Gastroesophageal sphincter (tissue), 4 donors: ENCODE measurements around the gene CNTLN. TPM values are rescaled to one million over a fixed set of nuclear protein-coding genes. Genes with fewer than 3 reads are reported as not detected.

ENCODE experiments used
- ATAC-seq: fragments of 150-250 bp; one replicate; pipeline ENCODE4 v1.9.1; 2016; ENCODE audit warnings: mild to moderate bottlenecking, moderate library complexity
- H3K27ac ChIP-seq, 4 donors: fragments of 200-600 bp; sonication (generic) in 3 of 4; 1 replicate in 3 of 4; 2 replicates in 1 of 4; pipeline ENCODE4 v1.5.1; 2016 to 2019
- H3K27me3 ChIP-seq: fragments of 200-600 bp; sonication (generic); one replicate; pipeline ENCODE4 v1.5.1; 2019
- H3K36me3 ChIP-seq, 2 donors: fragments of 200-600 bp; sonication (generic); one replicate each; pipeline ENCODE4 v1.5.1; 2019; ENCODE audit warnings: control low read depth in 1 of 2
- H3K4me1 ChIP-seq, 3 donors: fragments of 200-600 bp; sonication (generic); 1 replicate in 2 of 3; 2 replicates in 1 of 3; pipeline ENCODE4 v1.5.1; 2016 to 2019; ENCODE audit warnings: control low read depth in 2 of 3
- H3K4me3 ChIP-seq, 2 donors: fragments of 200-600 bp; sonication (generic); one replicate each; pipeline ENCODE4 v1.5.1; 2019; ENCODE audit warnings: mild to moderate bottlenecking in 1 of 2, moderate library complexity in 1 of 2
- H3K9me3 ChIP-seq, 3 donors: fragments of 200-600 bp; sonication (generic); one replicate each; pipeline ENCODE4 v1.5.1; 2017 to 2019; ENCODE audit warnings: control low read depth in 2 of 3
- EP300 ChIP-seq: sonication (generic); formaldehyde crosslinking; IDR thresholded peaks from one replicate; pipeline ENCODE4 v1.6.1; 2017; ENCODE audit warnings: antibody characterized with exemption, mild to moderate bottlenecking
- POLR2A ChIP-seq, 2 donors: fragments of 450-650 bp; IDR thresholded peaks; one replicate each; pipeline ENCODE4 v1.6.1; 2017; ENCODE audit warnings: antibody characterized with exemption in 2 of 2, mild to moderate bottlenecking in 2 of 2, moderate library complexity in 1 of 2
- POLR2AphosphoS5 ChIP-seq: sonication (generic); formaldehyde crosslinking; IDR thresholded peaks from one replicate; pipeline ENCODE4 v1.6.1; 2017; ENCODE audit warnings: antibody characterized with exemption
- WGBS, 2 donors: methylation state at CpG; one replicate each; pipeline ENCODE4 v1.1.5; 2018; ENCODE audit warnings: low coverage in 1 of 2; 5-methylcytosine and 5-hydroxymethylcytosine counted together
- total RNA-seq, 4 donors: library from RNA; depleted of rRNA; stranded (reverse); fragments of >200 nt; gene quantifications; one replicate each; pipeline ENCODE4 v1.1.0, GENCODE V29; 2016
- TF ChIP-seq, protein P1 (sequence below), 4 experiments: fragments of 200-600 bp in 2 of 4; fragments of 450-650 bp in 2 of 4; sonication (generic) in 1 of 4; IDR thresholded peaks; one replicate each; pipeline ENCODE4 v1.5.1; 2017 to 2019; ENCODE audit warnings: antibody characterized with exemption in 4 of 4, mild to moderate bottlenecking in 2 of 4, moderate library complexity in 2 of 4

Gene CNTLN
- total RNA-seq, 4 donors from 2014 or later: 11.3 to 17.1 (median 12.9) TPM

- 53 to 69% methylated on average over 6 of the region's 6 CpGs for WGBS, 2 donors
- Histone ChIP-seq H3K27me3 (no peaks in the 10 kb centered on the region), H3K36me3 (peaks cover 0 to 17% of the 10 kb centered on the region in 2 donors), H3K9me3 (no peaks in the 10 kb centered on the region), H3K4me1 (no peaks in the 10 kb centered on the region), H3K4me3 (no peak overlapping the region), H3K27ac (no peak overlapping the region)
- TF ChIP-seq POLR2A (IDR thresholded peaks at IDR 0.05): no peak
- no peak for TF ChIP-seq POLR2AphosphoS5
- TF ChIP-seq, protein P1, sequence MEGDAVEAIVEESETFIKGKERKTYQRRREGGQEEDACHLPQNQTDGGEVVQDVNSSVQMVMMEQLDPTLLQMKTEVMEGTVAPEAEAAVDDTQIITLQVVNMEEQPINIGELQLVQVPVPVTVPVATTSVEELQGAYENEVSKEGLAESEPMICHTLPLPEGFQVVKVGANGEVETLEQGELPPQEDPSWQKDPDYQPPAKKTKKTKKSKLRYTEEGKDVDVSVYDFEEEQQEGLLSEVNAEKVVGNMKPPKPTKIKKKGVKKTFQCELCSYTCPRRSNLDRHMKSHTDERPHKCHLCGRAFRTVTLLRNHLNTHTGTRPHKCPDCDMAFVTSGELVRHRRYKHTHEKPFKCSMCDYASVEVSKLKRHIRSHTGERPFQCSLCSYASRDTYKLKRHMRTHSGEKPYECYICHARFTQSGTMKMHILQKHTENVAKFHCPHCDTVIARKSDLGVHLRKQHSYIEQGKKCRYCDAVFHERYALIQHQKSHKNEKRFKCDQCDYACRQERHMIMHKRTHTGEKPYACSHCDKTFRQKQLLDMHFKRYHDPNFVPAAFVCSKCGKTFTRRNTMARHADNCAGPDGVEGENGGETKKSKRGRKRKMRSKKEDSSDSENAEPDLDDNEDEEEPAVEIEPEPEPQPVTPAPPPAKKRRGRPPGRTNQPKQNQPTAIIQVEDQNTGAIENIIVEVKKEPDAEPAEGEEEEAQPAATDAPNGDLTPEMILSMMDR (IDR thresholded peaks at IDR 0.05): no peak
- no peak for TF ChIP-seq EP300
- no peak for ATAC-seq
Observed at GRCh38 chr9:17487467-17487866, 352.6 kb downstream of the CNTLN start.

GRCh38 chr9:17488662-17489061, 353.8 kb downstream of the CNTLN start:
- no peak for ATAC-seq
- no peak overlapping the region for H3K27ac ChIP-seq
- H3K27me3 ChIP-seq: no peaks in the 10 kb centered on the region
- TF ChIP-seq, protein P1 (IDR thresholded peaks at IDR 0.05): no peak
- TF ChIP-seq POLR2AphosphoS5 (no peak), EP300 (no peak), POLR2A (IDR thresholded peaks at IDR 0.05) (no peak)
- peaks cover 0 to 17% of the 10 kb centered on the region in 2 donors for H3K36me3 ChIP-seq
- 76 to 88% methylated on average over 2 of the region's 2 CpGs for WGBS, 2 donors
- no peaks in the 10 kb centered on the region for H3K9me3 ChIP-seq
- no peak overlapping the region for H3K4me3 ChIP-seq
- no peaks in the 10 kb centered on the region for H3K4me1 ChIP-seq

- Histone ChIP-seq H3K27ac (no peak overlapping the region), H3K36me3 (peaks cover 0 to 18% of the 10 kb centered on the region in 2 donors), H3K4me1 (no peaks in the 10 kb centered on the region), H3K9me3 (no peaks in the 10 kb centered on the region), H3K27me3 (no peaks in the 10 kb centered on the region), H3K4me3 (no peak overlapping the region)
- no peak for ATAC-seq
- TF ChIP-seq, protein P1 (IDR thresholded peaks at IDR 0.05): no peak
- TF ChIP-seq EP300 (no peak), POLR2AphosphoS5 (no peak), POLR2A (IDR thresholded peaks at IDR 0.05) (no peak)
- WGBS, 2 donors: 80% methylated on average over 1 of the region's 1 CpG; no CpG with 5 or more reads in 1 of the 2 donors
Observed at GRCh38 chr9:17490110-17490509, 355.3 kb downstream of the CNTLN start.

GRCh38 chr9:17491780-17492179, 356.9 kb downstream of the CNTLN start:
- H3K9me3 ChIP-seq: no peaks in the 10 kb centered on the region
- no peak overlapping the region for H3K27ac ChIP-seq
- peaks cover 0 to 18% of the 10 kb centered on the region in 2 donors for H3K36me3 ChIP-seq
- no peak for ATAC-seq
- WGBS, 2 donors: 93 to 100% methylated on average over 1 of the region's 1 CpG
- no peaks in the 10 kb centered on the region for H3K27me3 ChIP-seq
- no peaks in the 10 kb centered on the region for H3K4me1 ChIP-seq
- TF ChIP-seq POLR2A (IDR thresholded peaks at IDR 0.05) (no peak), EP300 (no peak), POLR2AphosphoS5 (no peak)
- TF ChIP-seq, protein P1 (IDR thresholded peaks at IDR 0.05): no peak
- H3K4me3 ChIP-seq: no peak overlapping the region

DNA sequence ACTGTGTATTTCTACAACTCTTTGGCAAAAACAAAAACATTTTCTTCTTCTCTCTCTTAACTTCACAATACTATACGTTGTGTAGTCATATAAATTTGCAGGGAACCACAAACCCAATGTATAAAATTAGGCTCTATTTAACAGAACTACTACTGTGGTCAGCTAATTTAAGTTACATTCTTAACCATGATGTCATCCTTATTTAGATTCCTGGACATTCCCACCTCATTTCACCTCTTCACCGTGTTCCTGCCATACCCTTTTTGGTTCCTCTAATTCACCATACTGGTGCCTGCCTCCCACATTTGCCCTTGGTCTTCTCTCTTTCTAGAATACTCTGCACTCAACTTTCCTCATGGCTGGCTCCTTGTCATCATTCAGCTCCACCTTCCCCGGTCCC, 368.4 kb downstream of the CNTLN start:
- Histone ChIP-seq H3K27ac (no peak overlapping the region), H3K36me3 (no peaks in the 10 kb centered on the region), H3K4me1 (no peaks in the 10 kb centered on the region), H3K4me3 (no peak overlapping the region), H3K9me3 (peaks cover 0 to 9% (median 0%) of the 10 kb centered on the region in 3 donors), H3K27me3 (no peaks in the 10 kb centered on the region)
- TF ChIP-seq, protein P1 (IDR thresholded peaks at IDR 0.05): no peak
- TF ChIP-seq POLR2AphosphoS5: no peak
- no peak for TF ChIP-seq POLR2A (IDR thresholded peaks at IDR 0.05)
- TF ChIP-seq EP300: no peak
- ATAC-seq: no peak
- WGBS, 2 donors: 83 to 94% methylated on average over 3 of the region's 3 CpGs
